Small intestine (tissue), 7 donors: ENCODE data around the gene INSIG1. TPM values are rescaled to one million over a fixed set of nuclear protein-coding genes. Genes with fewer than 3 reads are reported as not detected.

ENCODE experiments used
- DNase-seq, 2 donors: peaks; one replicate each; pipeline versions ENCODE4 v3.0.0 to v3.0.0-alpha.2; 2013
- FAIRE-seq: peaks from 2 replicates; lab custom pipeline; 2012; peaks lifted over from hg19 to GRCh38; lab: Jason Lieb, UNC
- H3K27ac ChIP-seq, 3 donors: one replicate each; pipeline ENCODE4 v1.5.1; 2013; ENCODE audit warnings: low read length in 2 of 3, mild to moderate bottlenecking in 2 of 3, control low read depth in 1 of 3, inconsistent platforms in 1 of 3, low read depth in 1 of 3, moderate library complexity in 1 of 3
- H3K27me3 ChIP-seq, 3 donors: one replicate each; pipeline ENCODE4 v1.6.1; 2013; ENCODE audit warnings: low read length in 3 of 3, inconsistent platforms in 1 of 3; ENCODE audit not compliant: control insufficient read depth in 3 of 3, insufficient read depth in 3 of 3
- H3K36me3 ChIP-seq, 3 donors: one replicate each; pipeline ENCODE4 v1.6.1; 2013; ENCODE audit warnings: low read length in 3 of 3, inconsistent platforms in 1 of 3, low read depth in 1 of 3, mild to moderate bottlenecking in 1 of 3, moderate library complexity in 1 of 3; ENCODE audit not compliant: control insufficient read depth in 3 of 3, insufficient read depth in 2 of 3
- H3K4me1 ChIP-seq, 3 donors: one replicate each; pipeline ENCODE4 v1.6.1; 2013; ENCODE audit warnings: low read length in 2 of 3, inconsistent platforms in 1 of 3, low read depth in 1 of 3, mild to moderate bottlenecking in 1 of 3, moderate library complexity in 1 of 3; ENCODE audit not compliant: control insufficient read depth in 3 of 3, insufficient read depth in 2 of 3
- H3K4me3 ChIP-seq, 3 donors: one replicate each; pipeline ENCODE4 v1.5.1; 2013; ENCODE audit warnings: low read length in 3 of 3, control low read depth in 1 of 3, inconsistent platforms in 1 of 3, low read depth in 1 of 3, mild to moderate bottlenecking in 1 of 3, moderate library complexity in 1 of 3
- H3K9me3 ChIP-seq, 2 donors: one replicate each; pipeline ENCODE4 v1.6.1; 2013; ENCODE audit warnings: low read depth in 1 of 2, low read length in 1 of 2; ENCODE audit not compliant: control insufficient read depth in 2 of 2, insufficient read depth in 1 of 2
- WGBS, 3 donors: extraction: QIAGEN DNeasy Blood & Tissue Kit; methylation state at CpG; one replicate each; pipeline ENCODE4 v1.1.7; 2013; 5-methylcytosine and 5-hydroxymethylcytosine counted together
- polyA plus RNA-seq, 4 donors: library from polyadenylated mRNA; stranded (reverse) in 3 of 4; unstranded in 1 of 4; fragments of 200-250 nt in 3 of 4; fragments of 120-200 nt in 1 of 4; gene quantifications; one replicate each; pipeline versions ENCODE4 v1.2.1 to v1.2.3, GENCODE V29; 2013
- donor health status: healthy with polysubstance abuse.
- donor health status: control.
- donor health status: control.
- donor health status: Bipolar disorder and iron deficiency.
- donor health status: healthy.

Gene INSIG1
- polyA plus RNA-seq, 4 donors: 5.8 to 70.1 (median 25.7) TPM

DNA sequence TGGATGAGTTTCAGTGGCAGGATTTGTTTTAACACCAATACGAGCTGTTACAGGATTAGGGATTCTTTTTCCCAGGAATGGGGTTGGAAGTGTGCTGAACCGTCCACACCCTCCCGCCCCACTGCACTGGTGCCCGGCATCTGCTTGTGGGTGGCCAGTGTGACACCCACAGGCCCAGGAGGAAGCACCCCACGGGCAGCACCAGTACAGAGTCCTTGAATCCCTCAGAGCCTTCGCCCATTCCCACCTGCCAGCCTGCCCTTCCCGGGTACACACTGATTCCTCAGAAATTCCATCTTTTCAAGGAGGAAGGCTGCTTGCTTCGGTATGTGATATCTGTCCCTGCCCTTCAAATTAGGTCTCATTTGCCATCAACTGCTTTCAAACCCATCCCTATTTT lies 15.4 kb downstream of the INSIG1 start:
- WGBS, 3 donors: 72 to 85% (median 82%) methylated on average over 8 of the region's 8 CpGs
- Histone ChIP-seq H3K9me3 (no peaks in the 10 kb centered on the region), H3K36me3 (peaks cover 7 to 10% (median 9%) of the 10 kb centered on the region in 3 donors), H3K27ac (no peak overlapping the region), H3K4me3 (no peak overlapping the region), H3K4me1 (no peaks in the 10 kb centered on the region), H3K27me3 (no peaks in the 10 kb centered on the region)
- FAIRE-seq (no peak), DNase-seq (no peak)

GRCh38 chr7:155315977-155316376 lies 18.3 kb downstream of the INSIG1 start:
- Histone ChIP-seq H3K4me1 (no peaks in the 10 kb centered on the region), H3K9me3 (no peaks in the 10 kb centered on the region), H3K27me3 (no peaks in the 10 kb centered on the region), H3K27ac (no peak overlapping the region), H3K36me3 (no peaks in the 10 kb centered on the region), H3K4me3 (no peak overlapping the region)
- FAIRE-seq (no peak), DNase-seq (no peak)
- 73 to 82% (median 76%) methylated on average over 8 of the region's 8 CpGs for WGBS, 3 donors

DNA sequence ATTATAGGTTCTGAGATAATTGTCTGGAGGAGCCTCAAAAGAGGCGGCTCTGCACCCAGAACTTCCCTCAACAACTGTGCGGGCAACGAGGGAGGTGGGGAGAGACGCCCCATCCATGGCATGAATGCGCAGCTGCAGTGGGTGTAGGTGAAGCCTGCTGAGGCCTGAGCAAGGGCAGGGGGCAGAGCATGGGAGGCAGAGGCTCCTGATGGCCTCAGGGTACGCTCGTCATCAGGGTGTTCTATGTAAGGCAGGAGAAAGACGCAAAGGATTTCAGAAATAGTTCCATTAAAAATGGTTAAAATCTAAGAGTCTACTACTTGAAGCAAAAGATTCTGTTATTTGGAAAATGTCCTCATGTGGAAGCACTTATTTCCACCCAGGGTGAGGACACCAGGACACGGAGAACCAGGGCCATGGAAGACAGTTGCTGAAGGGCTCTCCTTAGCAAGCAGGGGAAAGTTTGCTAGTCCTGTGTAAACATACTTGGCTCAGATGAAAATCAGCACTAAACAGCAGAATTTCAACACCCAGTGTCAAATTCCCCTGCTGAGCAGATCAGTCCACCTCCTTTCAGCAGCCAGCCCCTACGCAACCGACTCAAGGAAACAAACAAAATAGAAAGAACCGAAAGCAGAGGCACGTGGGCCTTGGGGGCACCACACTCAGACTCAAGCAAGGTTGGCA lies 18.9 kb downstream of the INSIG1 start:
- no peaks in the 10 kb centered on the region for H3K36me3 ChIP-seq

DNA sequence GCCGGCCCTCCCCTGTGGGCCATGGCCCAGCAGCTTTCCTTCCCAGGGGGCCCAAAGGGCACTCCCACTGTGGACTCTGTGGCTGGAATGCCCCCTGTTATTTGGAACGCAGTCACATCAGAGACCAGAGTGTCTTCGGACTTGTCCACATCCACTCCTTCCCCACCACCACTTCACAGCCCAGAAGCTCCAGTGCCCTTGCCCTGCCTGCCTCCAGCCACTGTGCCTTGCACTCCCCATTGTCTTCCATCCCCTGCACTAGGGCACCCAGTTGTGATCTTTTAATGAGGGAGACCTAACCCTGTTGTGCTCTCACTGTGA lies 19.4 kb downstream of the INSIG1 start:
- Histone ChIP-seq H3K27me3 (no peaks in the 10 kb centered on the region), H3K9me3 (no peaks in the 10 kb centered on the region), H3K27ac (no peak overlapping the region), H3K4me3 (no peak overlapping the region), H3K36me3 (no peaks in the 10 kb centered on the region), H3K4me1 (no peaks in the 10 kb centered on the region)
- WGBS, 3 donors: 82 to 92% (median 89%) methylated on average over 3 of the region's 3 CpGs
- FAIRE-seq (no peak), DNase-seq (no peak)

More for the DNA sequence above, 18.9 kb downstream of the INSIG1 start:
- Histone ChIP-seq H3K9me3 (no peaks in the 10 kb centered on the region), H3K27ac (no peak overlapping the region), H3K27me3 (no peaks in the 10 kb centered on the region), H3K4me3 (no peak overlapping the region), H3K4me1 (no peaks in the 10 kb centered on the region)
- DNase-seq: no peak
- WGBS, 3 donors: 71 to 89% (median 85%) methylated on average over 12 to 13 of the region's 13 CpGs
- FAIRE-seq: no peak

- Histone ChIP-seq H3K9me3 (peaks cover 0 to 3% of the 10 kb centered on the region in 2 donors), H3K4me1 (no peaks in the 10 kb centered on the region), H3K4me3 (no peak overlapping the region), H3K27ac (no peak overlapping the region), H3K36me3 (no peaks in the 10 kb centered on the region), H3K27me3 (peaks cover 0 to 7% (median 5%) of the 10 kb centered on the region in 3 donors)
- FAIRE-seq: no peak
- WGBS, 3 donors: 93 to 96% (median 93%) methylated on average over 3 of the region's 3 CpGs
- no peak for DNase-seq
Measured at GRCh38 chr7:155318245-155318644, 20.6 kb downstream of the INSIG1 start.

DNA sequence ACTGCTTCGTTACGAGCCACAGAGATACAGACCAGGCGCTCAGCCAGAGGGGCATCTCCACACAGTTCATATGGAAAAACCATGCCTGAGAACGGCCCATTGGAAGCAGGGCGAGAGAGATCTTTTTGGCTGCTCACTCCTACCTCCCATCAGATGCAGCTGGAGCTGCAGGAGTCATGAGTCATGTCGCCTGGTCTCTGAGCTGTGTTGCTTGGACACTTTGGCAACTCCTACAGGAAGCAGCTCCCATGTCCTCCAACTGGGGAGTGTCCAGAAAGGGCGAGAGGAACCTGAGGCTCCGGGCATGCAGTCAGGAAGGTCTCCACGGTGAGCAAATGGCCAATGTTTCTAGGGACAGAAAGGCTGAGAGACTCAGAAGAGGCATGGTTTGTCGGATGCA lies 24.9 kb downstream of the INSIG1 start:
- WGBS, 3 donors: 69% methylated on average over 10 of the region's 10 CpGs
- FAIRE-seq (no peak), DNase-seq (no peak)

GRCh38 chr7:155323001-155323638 lies 25.4 kb downstream of the INSIG1 start:
- Histone ChIP-seq H3K27me3 (peaks cover 0 to 33% (median 7%) of the 10 kb centered on the region in 3 donors), H3K36me3 (no peaks in the 10 kb centered on the region), H3K9me3 (peaks cover 0 to 8% of the 10 kb centered on the region in 2 donors), H3K27ac (no peak overlapping the region), H3K4me1 (no peaks in the 10 kb centered on the region), H3K4me3 (no peak overlapping the region)
- FAIRE-seq: no peak
- no peak for DNase-seq

More for the DNA sequence above, 24.9 kb downstream of the INSIG1 start:
- H3K27me3 ChIP-seq: peaks cover 0 to 33% (median 7%) of the 10 kb centered on the region in 3 donors
- peaks cover 0 to 8% of the 10 kb centered on the region in 2 donors for H3K9me3 ChIP-seq
- no peak overlapping the region for H3K4me3 ChIP-seq
- no peaks in the 10 kb centered on the region for H3K36me3 ChIP-seq
- no peaks in the 10 kb centered on the region for H3K4me1 ChIP-seq
- H3K27ac ChIP-seq: no peak overlapping the region

DNA sequence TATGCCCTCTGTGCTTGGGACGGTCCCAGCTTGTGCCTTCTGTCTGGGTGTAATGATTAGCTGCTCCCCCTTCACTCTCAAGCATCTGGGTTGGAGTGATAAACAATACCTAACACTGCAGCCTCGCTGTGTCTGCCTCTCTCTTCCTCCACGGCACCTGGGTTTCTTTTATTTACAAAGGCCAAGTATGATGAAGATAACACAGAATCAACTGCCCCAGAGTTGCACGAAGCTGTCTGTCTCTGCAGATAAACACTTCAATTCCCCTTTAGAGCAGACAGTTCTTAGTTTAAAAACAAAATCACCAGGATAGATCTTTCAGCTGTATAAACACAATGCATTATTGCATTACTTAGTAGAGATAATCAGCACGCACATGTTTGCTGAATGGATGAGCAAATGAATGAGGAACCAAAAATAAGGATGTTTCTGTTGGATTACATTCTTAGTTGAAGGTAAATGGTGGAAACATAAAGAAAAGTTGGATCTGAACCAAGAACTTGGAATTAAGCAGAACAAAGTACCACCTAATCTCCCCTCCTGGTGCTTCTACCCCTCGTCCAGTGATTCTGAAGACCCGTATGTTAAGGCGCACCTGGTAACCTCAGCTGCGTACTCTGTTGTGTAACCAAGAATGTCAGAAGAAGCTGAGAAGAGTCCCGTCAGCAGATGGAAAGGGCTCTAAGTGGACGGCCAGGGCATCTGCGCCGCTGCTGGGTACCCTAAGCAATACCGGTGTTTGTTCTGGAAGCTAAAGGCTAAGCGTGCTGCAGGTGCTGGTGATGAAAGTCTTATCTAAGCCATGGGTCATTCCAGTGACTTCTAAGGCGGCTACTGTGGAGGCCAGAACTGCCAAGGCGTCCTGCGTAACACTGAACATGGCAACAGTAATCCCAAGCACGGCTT lies 26.6 kb downstream of the INSIG1 start:
- no peaks in the 10 kb centered on the region for H3K36me3 ChIP-seq
- H3K27me3 ChIP-seq: peaks cover 0 to 33% (median 7%) of the 10 kb centered on the region in 3 donors
- WGBS, 3 donors: 31 to 55% (median 44%) methylated on average over 19 of the region's 19 CpGs
- H3K4me1 ChIP-seq: no peaks in the 10 kb centered on the region
- no peak for FAIRE-seq
- no peak for DNase-seq
- H3K4me3 ChIP-seq: no peak overlapping the region
- no peak overlapping the region for H3K27ac ChIP-seq
- H3K9me3 ChIP-seq: peaks cover 0 to 8% of the 10 kb centered on the region in 2 donors
